WTC11 (cell line): ENCODE measurements around the gene CCDC178. TPM values are rescaled to one million over a fixed set of nuclear protein-coding genes. Genes with fewer than 3 reads are reported as not detected.

ENCODE experiments used
- ATAC-seq: fragments of 200-7000 bp; cut with Tn5 transposase; 2 replicates; pipeline ENCODE4 v1.10.0; 2021; ENCODE audit warnings: mild to moderate bottlenecking, moderate library complexity
- CTCF ChIA-PET: fragments of 300-600 bp; sonication (Branson Sonifier 250); formaldehyde crosslinking; loops from one replicate; lab custom pipeline; 2021; ENCODE audit warnings: antibody characterized with exemption; lab: Charles Lee
- POLR2A ChIA-PET: fragments of 350-600 bp; sonication (Branson Sonifier 250); formaldehyde crosslinking; loops from one replicate; lab custom pipeline; 2021; ENCODE audit warnings: antibody characterized with exemption; lab: Charles Lee
- DNase-seq: peaks from one replicate; pipeline ENCODE4 v3.0.0; 2021; ENCODE audit warnings: low spot score
- H3K27ac Mint-ChIP-seq: 2 replicates; pipeline ENCODE4 v1.8.0; 2021; ENCODE audit warnings: mixed read lengths
- H3K27me3 Mint-ChIP-seq: 2 replicates; pipeline ENCODE4 v1.8.0; 2021; ENCODE audit warnings: low read depth, mild to moderate bottlenecking, moderate library complexity, mixed read lengths
- H3K36me3 Mint-ChIP-seq: 2 replicates; pipeline ENCODE4 v1.8.0; 2021; ENCODE audit warnings: mixed read lengths
- H3K4me1 Mint-ChIP-seq: 2 replicates; pipeline ENCODE4 v1.8.0; 2022; ENCODE audit warnings: mixed read lengths
- H3K4me3 Mint-ChIP-seq: 2 replicates; pipeline ENCODE4 v1.8.0; 2021; ENCODE audit warnings: mild to moderate bottlenecking, moderate library complexity, mixed read lengths
- H3K9me3 Mint-ChIP-seq: 2 replicates; pipeline ENCODE4 v1.8.0; 2021; ENCODE audit warnings: mixed read lengths
- AR ChIP-seq: fragments of 250-450 bp; sonication (Bioruptor Pico); IDR thresholded peaks from 2 replicates; pipeline ENCODE4 v1.9.0; 2021; ENCODE audit warnings: mild to moderate bottlenecking
- CREM ChIP-seq: sonication (generic); formaldehyde crosslinking; IDR thresholded peaks from 2 replicates; pipeline ENCODE4 v1.8.1; 2022; ENCODE audit warnings: mild to moderate bottlenecking, missing genetic modification reagents, moderate library complexity
- HMGXB4 ChIP-seq: sonication (generic); formaldehyde crosslinking; IDR thresholded peaks from 2 replicates; pipeline ENCODE4 v1.8.1; 2023; ENCODE audit warnings: mild to moderate bottlenecking, moderate library complexity, missing genetic modification reagents
- IRF2 ChIP-seq: sonication (generic); formaldehyde crosslinking; IDR thresholded peaks from 2 replicates; pipeline ENCODE4 v1.8.0; 2022; ENCODE audit warnings: low read depth, missing genetic modification reagents, borderline replicate concordance
- MXD4 ChIP-seq: fragments of 250-450 bp; sonication (Bioruptor Pico); IDR thresholded peaks from 2 replicates; pipeline ENCODE4 v1.8.0; 2021; ENCODE audit warnings: mild to moderate bottlenecking, moderate library complexity, borderline replicate concordance
- MYBL2 ChIP-seq: sonication (generic); formaldehyde crosslinking; IDR thresholded peaks from 2 replicates; pipeline ENCODE4 v1.8.1; 2023; ENCODE audit warnings: mild to moderate bottlenecking, moderate library complexity, missing genetic modification reagents
- NFE2L1 ChIP-seq: sonication (generic); formaldehyde crosslinking; IDR thresholded peaks from 2 replicates; pipeline ENCODE4 v1.8.1; 2023; ENCODE audit warnings: missing genetic modification reagents
- NR1H2 ChIP-seq: sonication (generic); formaldehyde crosslinking; IDR thresholded peaks from 2 replicates; pipeline ENCODE4 v1.9.0; 2021; ENCODE audit warnings: mild to moderate bottlenecking, moderate library complexity, missing genetic modification reagents
- NR3C1 ChIP-seq: sonication (generic); formaldehyde crosslinking; conservative IDR thresholded peaks from 2 replicates; pipeline ENCODE4 v1.8.1; 2023; ENCODE audit warnings: low read depth, mild to moderate bottlenecking, missing genetic modification reagents
- RORB ChIP-seq: fragments of 250-450 bp; sonication (Bioruptor Pico); IDR thresholded peaks from 2 replicates; pipeline ENCODE4 v1.9.0; 2021; ENCODE audit warnings: mild to moderate bottlenecking
- SMAD4 ChIP-seq: sonication (generic); formaldehyde crosslinking; IDR thresholded peaks from 2 replicates; pipeline ENCODE4 v1.8.0; 2022; ENCODE audit warnings: mild to moderate bottlenecking, missing genetic modification reagents
- TEAD1 ChIP-seq: sonication (generic); formaldehyde crosslinking; IDR thresholded peaks from 2 replicates; pipeline ENCODE4 v1.8.0; 2022; ENCODE audit warnings: mild to moderate bottlenecking, missing genetic modification reagents
- USF1 ChIP-seq: sonication (generic); formaldehyde crosslinking; IDR thresholded peaks from 2 replicates; pipeline ENCODE4 v1.8.0; 2022; ENCODE audit warnings: mild to moderate bottlenecking, missing genetic modification reagents
- ZBTB21 ChIP-seq: sonication (generic); formaldehyde crosslinking; IDR thresholded peaks from 2 replicates; pipeline ENCODE4 v1.8.1; 2023; ENCODE audit warnings: mild to moderate bottlenecking, missing genetic modification reagents, borderline replicate concordance
- ZMAT4 ChIP-seq: fragments of 250-450 bp; sonication (Bioruptor Pico); IDR thresholded peaks from 2 replicates; pipeline ENCODE4 v1.9.0; 2021; ENCODE audit warnings: mild to moderate bottlenecking
- ZNF121 ChIP-seq: sonication (generic); formaldehyde crosslinking; IDR thresholded peaks from 2 replicates; pipeline ENCODE4 v1.8.0; 2023; ENCODE audit warnings: missing genetic modification reagents
- ZNF232 ChIP-seq: sonication (generic); formaldehyde crosslinking; IDR thresholded peaks from 2 replicates; pipeline ENCODE4 v1.8.0; 2022; ENCODE audit warnings: mild to moderate bottlenecking, missing genetic modification reagents
- ZNF263 ChIP-seq: sonication (generic); formaldehyde crosslinking; IDR thresholded peaks from 2 replicates; pipeline ENCODE4 v1.8.1; 2022; ENCODE audit warnings: low read depth, mild to moderate bottlenecking, moderate library complexity, missing genetic modification reagents
- ZNF416 ChIP-seq: fragments of 250-450 bp; sonication (Bioruptor Pico); IDR thresholded peaks from 2 replicates; pipeline ENCODE4 v1.9.0; 2021; ENCODE audit warnings: mild to moderate bottlenecking, inconsistent platforms
- total RNA-seq: library from RNA; stranded (reverse); gene quantifications from 3 replicates; pipeline ENCODE4 v1.2.3, GENCODE V29; 2021
- TF ChIP-seq, protein P1 (sequence below): sonication (generic); formaldehyde crosslinking; IDR thresholded peaks from 2 replicates; pipeline ENCODE4 v1.8.1; 2022; ENCODE audit warnings: low read depth, mild to moderate bottlenecking, moderate library complexity, missing genetic modification reagents, borderline replicate concordance
- TF ChIP-seq, protein P2 (sequence below): sonication (generic); formaldehyde crosslinking; IDR thresholded peaks from 2 replicates; pipeline ENCODE4 v1.8.1; 2022; ENCODE audit warnings: missing genetic modification reagents, borderline replicate concordance
- TF ChIP-seq, protein P3 (sequence below): fragments of 250-450 bp; sonication (Bioruptor Pico); IDR thresholded peaks from 2 replicates; pipeline ENCODE4 v1.8.0; 2021; ENCODE audit warnings: mild to moderate bottlenecking
- TF ChIP-seq, protein P4 (sequence below): sonication (generic); formaldehyde crosslinking; IDR thresholded peaks from 2 replicates; pipeline ENCODE4 v1.8.0; 2022; ENCODE audit warnings: missing genetic modification reagents

The CCDC178 gene
- total RNA-seq, 1 experiment from 2014 or later = 0.20 TPM

DNA sequence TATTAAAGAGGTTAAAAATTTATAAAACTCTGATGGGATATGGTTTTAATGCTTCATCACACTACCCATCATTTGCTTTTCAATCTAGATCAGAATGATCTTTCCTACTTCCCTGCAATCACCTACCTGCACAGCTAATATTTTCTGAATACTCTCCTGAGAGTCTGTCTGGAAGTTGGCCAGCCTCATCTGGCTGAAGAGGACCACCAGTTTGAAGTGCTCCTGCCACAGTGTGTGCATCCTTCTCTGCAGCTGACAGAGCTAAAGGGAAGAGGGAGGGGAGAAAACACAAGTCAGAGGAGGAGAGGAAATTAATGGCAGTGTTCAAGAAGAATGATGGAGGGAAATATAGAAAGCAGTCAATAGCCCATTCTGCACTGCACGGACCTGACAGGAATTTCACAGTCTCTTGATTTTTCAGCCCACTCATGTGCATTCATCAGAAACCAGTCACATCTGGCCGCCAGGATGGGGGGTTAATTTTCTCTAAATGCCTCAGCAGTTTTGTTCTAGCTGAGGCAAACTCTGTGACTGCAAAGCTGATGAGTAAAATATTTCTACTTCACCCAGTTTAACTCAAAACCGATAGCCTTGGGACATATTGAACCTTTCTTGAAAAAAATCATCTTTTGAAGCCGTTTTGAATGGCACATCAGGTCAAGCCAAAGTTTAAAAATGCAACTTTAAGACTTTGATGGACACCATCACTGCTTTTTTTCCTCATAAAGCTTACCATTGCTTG, 465.9 kb downstream of the CCDC178 start (continued):
- TF ChIP-seq SMAD4 (CRISPR knock-in tag) = no peak
- no peak for TF ChIP-seq ZNF121 (CRISPR knock-in tag)
- TF ChIP-seq, protein P1, sequence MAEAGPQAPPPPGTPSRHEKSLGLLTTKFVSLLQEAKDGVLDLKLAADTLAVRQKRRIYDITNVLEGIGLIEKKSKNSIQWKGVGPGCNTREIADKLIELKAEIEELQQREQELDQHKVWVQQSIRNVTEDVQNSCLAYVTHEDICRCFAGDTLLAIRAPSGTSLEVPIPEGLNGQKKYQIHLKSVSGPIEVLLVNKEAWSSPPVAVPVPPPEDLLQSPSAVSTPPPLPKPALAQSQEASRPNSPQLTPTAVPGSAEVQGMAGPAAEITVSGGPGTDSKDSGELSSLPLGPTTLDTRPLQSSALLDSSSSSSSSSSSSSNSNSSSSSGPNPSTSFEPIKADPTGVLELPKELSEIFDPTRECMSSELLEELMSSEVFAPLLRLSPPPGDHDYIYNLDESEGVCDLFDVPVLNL (CRISPR knock-in tag) = no peak
- TF ChIP-seq ZBTB21 (CRISPR knock-in tag) = no peak
- TF ChIP-seq ZNF416 (CRISPR knock-in tag) = no peak
- TF ChIP-seq TEAD1 (CRISPR knock-in tag) = no peak
- TF ChIP-seq RORB (CRISPR knock-in tag) = no peak
- TF ChIP-seq, protein P2, sequence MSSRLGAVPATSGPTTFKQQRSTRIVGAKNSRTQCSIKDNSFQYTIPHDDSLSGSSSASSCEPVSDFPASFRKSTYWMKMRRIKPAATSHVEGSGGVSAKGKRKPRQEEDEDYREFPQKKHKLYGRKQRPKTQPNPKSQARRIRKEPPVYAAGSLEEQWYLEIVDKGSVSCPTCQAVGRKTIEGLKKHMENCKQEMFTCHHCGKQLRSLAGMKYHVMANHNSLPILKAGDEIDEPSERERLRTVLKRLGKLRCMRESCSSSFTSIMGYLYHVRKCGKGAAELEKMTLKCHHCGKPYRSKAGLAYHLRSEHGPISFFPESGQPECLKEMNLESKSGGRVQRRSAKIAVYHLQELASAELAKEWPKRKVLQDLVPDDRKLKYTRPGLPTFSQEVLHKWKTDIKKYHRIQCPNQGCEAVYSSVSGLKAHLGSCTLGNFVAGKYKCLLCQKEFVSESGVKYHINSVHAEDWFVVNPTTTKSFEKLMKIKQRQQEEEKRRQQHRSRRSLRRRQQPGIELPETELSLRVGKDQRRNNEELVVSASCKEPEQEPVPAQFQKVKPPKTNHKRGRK (CRISPR knock-in tag) = no peak
- TF ChIP-seq NR3C1 (CRISPR knock-in tag) = no peak
- TF ChIP-seq AR (CRISPR knock-in tag) = no peak

- no peaks in the 10 kb centered on the region for H3K27me3 Mint-ChIP-seq
- no peaks in the 10 kb centered on the region for H3K36me3 Mint-ChIP-seq
- no peak overlapping the region for H3K4me3 Mint-ChIP-seq
- CTCF ChIA-PET = no interaction called here
- H3K27ac Mint-ChIP-seq = no peak overlapping the region
- peaks cover 3% of the 10 kb centered on the region; the same call in 1 of the 2 replicates for H3K9me3 Mint-ChIP-seq
- ATAC-seq (no peak), DNase-seq (no peak)
- POLR2A ChIA-PET = no interaction called here
- H3K4me1 Mint-ChIP-seq = no peaks in the 10 kb centered on the region
- TF ChIP-seq NR1H2 (CRISPR knock-in tag) = no peak
- TF ChIP-seq ZNF263 (CRISPR knock-in tag) = no peak
- TF ChIP-seq USF1 (CRISPR knock-in tag) = no peak
- TF ChIP-seq, protein P3, sequence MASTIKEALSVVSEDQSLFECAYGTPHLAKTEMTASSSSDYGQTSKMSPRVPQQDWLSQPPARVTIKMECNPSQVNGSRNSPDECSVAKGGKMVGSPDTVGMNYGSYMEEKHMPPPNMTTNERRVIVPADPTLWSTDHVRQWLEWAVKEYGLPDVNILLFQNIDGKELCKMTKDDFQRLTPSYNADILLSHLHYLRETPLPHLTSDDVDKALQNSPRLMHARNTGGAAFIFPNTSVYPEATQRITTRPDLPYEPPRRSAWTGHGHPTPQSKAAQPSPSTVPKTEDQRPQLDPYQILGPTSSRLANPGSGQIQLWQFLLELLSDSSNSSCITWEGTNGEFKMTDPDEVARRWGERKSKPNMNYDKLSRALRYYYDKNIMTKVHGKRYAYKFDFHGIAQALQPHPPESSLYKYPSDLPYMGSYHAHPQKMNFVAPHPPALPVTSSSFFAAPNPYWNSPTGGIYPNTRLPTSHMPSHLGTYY (CRISPR knock-in tag) = no peak
- TF ChIP-seq HMGXB4 (CRISPR knock-in tag) = no peak
- TF ChIP-seq NFE2L1 (CRISPR knock-in tag) = no peak
- TF ChIP-seq CREM (CRISPR knock-in tag) = no peak
- TF ChIP-seq, protein P4, sequence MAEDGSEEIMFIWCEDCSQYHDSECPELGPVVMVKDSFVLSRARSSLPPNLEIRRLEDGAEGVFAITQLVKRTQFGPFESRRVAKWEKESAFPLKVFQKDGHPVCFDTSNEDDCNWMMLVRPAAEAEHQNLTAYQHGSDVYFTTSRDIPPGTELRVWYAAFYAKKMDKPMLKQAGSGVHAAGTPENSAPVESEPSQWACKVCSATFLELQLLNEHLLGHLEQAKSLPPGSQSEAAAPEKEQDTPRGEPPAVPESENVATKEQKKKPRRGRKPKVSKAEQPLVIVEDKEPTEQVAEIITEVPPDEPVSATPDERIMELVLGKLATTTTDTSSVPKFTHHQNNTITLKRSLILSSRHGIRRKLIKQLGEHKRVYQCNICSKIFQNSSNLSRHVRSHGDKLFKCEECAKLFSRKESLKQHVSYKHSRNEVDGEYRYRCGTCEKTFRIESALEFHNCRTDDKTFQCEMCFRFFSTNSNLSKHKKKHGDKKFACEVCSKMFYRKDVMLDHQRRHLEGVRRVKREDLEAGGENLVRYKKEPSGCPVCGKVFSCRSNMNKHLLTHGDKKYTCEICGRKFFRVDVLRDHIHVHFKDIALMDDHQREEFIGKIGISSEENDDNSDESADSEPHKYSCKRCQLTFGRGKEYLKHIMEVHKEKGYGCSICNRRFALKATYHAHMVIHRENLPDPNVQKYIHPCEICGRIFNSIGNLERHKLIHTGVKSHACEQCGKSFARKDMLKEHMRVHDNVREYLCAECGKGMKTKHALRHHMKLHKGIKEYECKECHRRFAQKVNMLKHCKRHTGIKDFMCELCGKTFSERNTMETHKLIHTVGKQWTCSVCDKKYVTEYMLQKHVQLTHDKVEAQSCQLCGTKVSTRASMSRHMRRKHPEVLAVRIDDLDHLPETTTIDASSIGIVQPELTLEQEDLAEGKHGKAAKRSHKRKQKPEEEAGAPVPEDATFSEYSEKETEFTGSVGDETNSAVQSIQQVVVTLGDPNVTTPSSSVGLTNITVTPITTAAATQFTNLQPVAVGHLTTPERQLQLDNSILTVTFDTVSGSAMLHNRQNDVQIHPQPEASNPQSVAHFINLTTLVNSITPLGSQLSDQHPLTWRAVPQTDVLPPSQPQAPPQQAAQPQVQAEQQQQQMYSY (CRISPR knock-in tag) = no peak
- TF ChIP-seq SMAD4 (CRISPR knock-in tag) = no peak
- TF ChIP-seq ZMAT4 (CRISPR knock-in tag) = no peak
- TF ChIP-seq ZNF232 (CRISPR knock-in tag) = no peak
- no peak for TF ChIP-seq ZNF416 (CRISPR knock-in tag)
- no peak for TF ChIP-seq MXD4 (CRISPR knock-in tag)
- no peak for TF ChIP-seq MYBL2 (CRISPR knock-in tag)
- TF ChIP-seq IRF2 (CRISPR knock-in tag) = no peak
- TF ChIP-seq TEAD1 (CRISPR knock-in tag) = no peak
Measured at GRCh38 chr18:32968248-32968647, 472.3 kb downstream of the CCDC178 start.
